ENCODE results near the gene FANCD2OS.
"Not testable (repeated sequence)": the region's sequence is repeated elsewhere in the genome, so short reads cannot be mapped to it uniquely, and the experiment has no call there.

The FANCD2OS gene

DNA sequence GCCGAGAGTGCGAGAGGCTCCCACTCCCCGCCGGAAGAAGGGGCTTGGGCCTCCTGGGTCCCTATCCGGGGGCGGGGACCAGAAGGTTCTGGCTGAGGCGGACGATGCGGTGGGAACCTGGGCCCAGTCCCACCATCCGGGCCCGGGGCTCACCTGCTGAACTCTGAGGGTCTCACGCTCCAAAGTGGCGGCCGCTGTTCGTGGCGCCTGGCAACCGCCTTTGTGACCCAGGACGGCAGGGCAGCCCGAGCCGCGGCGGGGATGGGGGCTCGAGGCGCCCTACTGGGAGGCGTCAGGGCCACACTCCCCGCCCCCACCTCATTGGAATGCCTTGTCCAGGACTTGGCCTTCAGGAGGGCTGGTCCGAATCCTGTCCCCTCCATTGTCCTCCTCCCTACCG is at the start of gene FANCD2OS:
FANCD2OS (minus strand) TSS at position 165 of the 400 bp plus-strand sequence. CDS start 3,481 bp downstream, outside the sequence.
- no peak for DNase-seq

- no peak for DNase-seq
These were observed 49.0 kb upstream of the FANCD2OS start for GRCh38 chr3:10157031-10157430.

DNA sequence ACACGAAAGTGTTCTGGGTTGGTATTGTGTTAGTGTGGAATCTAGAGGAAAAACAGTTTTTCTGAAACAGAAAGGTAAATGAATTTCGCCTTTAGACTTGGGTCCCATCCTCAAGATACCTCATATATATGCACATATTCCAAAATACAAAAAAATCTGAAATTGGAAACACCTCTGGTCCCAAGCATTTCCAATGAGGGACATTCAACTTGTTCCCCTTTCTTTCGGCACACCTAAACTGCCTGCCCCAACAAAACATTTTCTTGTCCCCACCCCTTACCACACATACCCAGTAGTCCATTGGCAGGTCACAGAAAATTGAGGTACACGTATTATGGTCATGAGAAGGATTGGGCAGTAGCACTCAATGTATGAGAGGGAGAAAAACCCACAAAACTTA is 47.6 kb upstream of the FANCD2OS start:
- DNase-seq = no peak

GRCh38 chr3:10155123-10155472 is 47.0 kb upstream of the FANCD2OS start:
- DNase-seq = no peak

DNA sequence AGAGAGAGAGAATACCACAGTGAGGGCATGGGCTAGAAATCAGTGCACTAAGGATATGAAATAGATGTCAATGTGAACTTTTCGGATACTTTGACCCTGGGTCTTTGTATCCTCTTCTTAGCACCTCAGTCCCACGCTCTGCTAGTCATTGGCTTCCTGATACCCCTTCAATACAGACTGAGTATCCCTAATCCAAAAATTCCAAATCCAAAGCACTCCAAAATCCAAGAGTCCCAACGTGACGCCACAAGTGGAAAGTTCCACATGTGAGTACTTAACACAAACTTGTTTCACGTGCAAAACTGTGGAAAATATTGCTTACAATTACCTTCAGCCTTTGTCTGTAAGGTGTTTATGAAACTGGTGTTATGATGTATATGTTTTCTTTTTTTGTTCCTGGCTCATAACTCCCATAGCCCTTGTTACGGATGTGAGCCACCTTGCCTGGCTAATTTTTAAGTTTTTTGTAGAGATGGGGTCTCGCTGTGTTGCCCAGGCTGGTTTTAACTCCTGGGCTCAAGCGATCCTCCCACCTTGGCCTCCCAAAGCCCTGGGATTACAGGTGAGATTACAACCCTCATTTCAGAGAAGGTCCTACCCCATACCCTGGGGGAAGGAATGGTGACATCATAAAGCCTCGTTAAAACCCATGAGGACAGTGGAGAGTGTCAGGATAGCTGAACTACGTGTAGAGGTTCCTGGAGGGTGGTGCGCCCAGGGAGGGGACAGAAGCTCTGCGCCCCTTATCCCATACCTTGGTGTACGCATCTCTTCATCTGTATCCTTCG is 46.5 kb upstream of the FANCD2OS start:
- DNase-seq = no peak

DNA sequence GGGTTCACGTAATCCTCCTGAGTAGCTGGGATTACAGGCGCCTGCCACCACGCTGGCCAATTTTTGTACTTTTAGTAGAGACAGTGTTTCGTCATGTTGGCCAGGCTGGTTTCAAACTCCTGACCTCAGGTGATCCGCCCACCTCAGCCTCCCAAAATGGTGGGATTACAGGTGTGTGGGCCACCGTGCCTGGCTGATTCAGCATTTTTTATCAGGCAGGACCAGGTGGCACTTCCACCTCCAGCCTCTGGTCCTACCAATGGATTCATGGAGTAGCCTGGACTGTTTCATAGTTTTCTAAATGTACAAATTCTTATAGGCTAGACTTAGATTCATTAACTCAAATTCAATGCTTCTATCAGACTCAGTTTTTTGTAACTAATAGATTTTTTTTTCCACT is 42.9 kb upstream of the FANCD2OS start:
- DNase-seq = no peak

DNA sequence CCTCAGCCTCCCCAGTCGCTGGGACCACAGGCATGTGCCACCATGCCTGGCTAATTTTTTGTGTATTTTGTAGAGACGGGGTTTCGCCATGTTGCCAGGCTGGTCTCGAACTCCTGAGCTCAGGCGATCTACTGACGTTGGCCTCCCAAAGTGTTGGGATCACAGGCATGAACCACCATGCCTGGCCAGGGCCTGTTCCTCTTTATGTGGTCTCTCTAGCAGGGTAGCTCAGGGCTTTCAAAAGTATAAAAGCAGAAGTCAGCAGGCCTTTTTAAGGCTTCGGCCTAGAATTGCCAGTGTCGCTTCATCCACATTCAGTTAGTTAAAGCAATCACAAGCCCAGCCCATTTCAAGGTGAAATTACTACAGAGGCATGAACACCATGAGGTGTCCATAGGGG is 41.2 kb upstream of the FANCD2OS start:
- no peak for DNase-seq

- DNase-seq = no peak
These were observed 37.6 kb upstream of the FANCD2OS start for GRCh38 chr3:10145685-10146084.

- DNase-seq = peak; percentile 46
These were observed 34.9 kb upstream of the FANCD2OS start for GRCh38 chr3:10142707-10143560.

DNA sequence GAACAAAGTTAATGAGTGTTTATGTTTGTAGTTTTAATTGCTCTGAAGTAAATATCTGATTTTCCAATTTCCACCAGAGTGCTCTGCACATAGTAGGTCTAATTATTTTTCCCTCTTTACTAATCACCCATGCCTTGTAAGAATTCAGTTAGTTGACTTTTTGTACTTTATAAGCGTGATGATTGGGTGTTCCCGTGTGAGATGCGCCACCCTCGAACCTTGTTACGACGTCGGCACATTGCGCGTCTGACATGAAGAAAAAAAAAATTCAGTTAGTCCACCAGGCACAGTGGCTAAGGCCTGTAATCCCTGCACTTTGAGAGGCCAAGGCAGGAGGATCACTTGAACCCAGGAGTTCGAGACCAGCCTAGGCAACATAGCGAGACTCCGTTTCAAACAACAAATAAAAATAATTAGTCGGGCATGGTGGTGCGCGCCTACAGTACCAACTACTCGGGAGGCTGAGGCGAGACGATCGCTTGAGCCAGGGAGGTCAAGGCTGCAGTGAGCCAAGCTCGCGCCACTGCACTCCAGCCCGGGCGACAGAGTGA is 33.0 kb upstream of the FANCD2OS start:
- DNase-seq = peak; percentile 34

DNA sequence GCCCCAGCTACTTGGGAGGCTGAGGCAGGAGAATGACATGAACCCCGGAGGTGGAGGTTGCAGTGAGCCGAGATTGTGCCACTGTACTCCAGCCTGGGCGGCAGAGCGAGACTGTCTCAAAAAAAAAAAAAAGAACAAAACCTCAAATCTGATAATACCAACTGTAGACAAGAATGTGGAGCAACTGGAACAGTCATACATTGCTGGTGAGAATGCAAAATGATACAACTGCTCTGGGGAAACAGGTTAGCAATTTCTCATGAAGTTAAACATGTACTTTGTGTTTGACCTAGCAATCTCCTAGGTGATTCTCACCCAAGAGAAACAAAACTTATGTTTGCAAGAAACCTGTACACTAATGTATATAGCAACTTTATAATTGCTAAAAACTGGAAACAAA is 29.1 kb upstream of the FANCD2OS start:
- no peak for DNase-seq

- DNase-seq = no peak
These were observed 28.5 kb upstream of the FANCD2OS start for GRCh38 chr3:10136426-10137005.

GRCh38 chr3:10135872-10136271 is 27.8 kb upstream of the FANCD2OS start:
- not testable (repeated sequence) for DNase-seq

DNA sequence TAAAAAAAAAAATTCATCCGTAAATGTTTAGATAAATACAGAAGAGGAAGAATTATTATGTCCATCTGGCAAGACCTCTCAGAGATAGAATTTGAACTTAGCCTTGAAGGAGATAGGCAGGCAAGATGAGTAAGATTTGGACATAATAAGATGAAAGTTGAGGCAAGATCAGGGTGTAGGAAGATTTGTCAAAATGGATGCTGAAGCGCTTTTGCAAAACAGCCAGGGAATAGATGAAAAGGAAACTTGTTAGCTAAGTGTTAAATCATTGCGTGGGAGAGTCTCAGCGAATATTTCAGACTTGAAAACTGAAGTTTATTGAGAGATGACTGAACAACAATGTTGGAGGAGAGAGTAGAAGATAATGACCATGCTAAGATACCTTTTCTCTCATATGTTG is 14.7 kb upstream of the FANCD2OS start:
- no peak for DNase-seq

- DNase-seq = no peak
These were observed 13.0 kb upstream of the FANCD2OS start for GRCh38 chr3:10121064-10121463.

GRCh38 chr3:10119376-10119775 is 11.3 kb upstream of the FANCD2OS start:
- DNase-seq = no peak

DNA sequence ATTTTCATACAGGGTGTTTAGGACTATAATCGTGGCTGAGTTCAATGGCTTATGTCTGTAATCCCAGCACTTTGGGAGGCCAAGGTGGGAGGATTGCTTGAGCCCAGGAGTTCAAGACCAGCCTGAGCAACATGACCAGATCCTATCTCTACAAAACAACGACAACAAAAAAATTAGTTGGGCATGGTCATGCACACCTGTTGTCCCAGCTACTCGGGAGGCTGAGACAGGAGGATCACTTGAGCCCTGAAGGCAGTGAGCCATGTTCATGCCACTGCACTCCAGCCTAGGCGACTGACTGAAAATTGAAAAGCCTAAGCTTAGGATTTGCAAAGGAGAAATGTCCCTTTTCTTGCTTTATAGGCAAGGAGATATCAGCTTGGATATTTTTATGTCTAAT is 8.9 kb upstream of the FANCD2OS start:
- no peak for DNase-seq

- no peak for DNase-seq
These were observed 8.0 kb upstream of the FANCD2OS start for GRCh38 chr3:10116138-10116460.

- peak; percentile 97 for DNase-seq
These were observed 7.5 kb upstream of the FANCD2OS start, which contains the start of gene BRK1 for GRCh38 chr3:10115326-10116137. BRK1 (plus strand) TSS chr3:10115675; CDS start chr3:10115702, 27 bp downstream.

- no peak for DNase-seq
These were observed 1.1 kb downstream of the FANCD2OS start for GRCh38 chr3:10106919-10107318.

- DNase-seq = no peak
These were observed 9.0 kb downstream of the FANCD2OS start for GRCh38 chr3:10099041-10099440.

DNA sequence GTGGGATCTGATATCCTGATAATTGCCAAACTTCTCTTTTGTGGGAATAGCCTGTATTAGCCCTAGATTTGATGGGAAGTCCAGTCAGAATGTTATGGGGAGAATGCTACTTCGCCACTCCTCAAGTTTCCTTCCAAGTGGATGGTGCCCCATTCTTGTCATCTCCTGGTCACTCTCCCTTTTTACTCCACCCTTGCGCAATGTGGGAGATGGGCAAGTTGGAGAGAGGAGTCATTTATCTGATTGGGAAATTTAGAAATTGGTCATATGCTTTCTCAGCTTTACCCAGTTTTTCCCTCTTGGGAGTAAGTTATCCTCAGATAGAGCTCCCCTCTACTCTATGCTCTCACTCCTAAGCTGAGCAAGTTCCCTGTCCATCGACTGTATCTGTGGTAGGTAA is 14.4 kb downstream of the FANCD2OS start:
- no peak for DNase-seq

DNA sequence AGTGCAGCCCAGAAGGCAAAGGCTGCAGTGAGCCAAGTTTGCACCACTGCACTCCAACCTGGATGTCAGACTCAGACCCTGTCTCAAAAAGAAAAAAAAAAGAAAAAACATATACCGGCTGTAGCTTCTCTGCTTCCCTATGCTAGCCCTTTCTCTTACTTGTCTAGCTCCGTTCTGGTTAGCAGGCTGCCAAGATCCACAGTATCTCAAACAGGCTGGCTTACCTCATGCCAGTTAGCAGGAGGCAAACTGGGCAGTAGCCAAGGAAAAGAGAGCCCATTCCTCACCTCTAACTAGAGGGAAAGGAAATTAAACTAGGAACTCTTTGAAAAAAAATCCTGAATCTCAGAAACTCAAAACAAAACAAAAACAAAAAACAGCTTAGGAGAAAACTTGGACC is 16.7 kb downstream of the FANCD2OS start:
- not testable (repeated sequence) for DNase-seq
